ENCODE results near the gene ACOT12. TPM values are rescaled to one million over a fixed set of nuclear protein-coding genes. Genes with fewer than 3 reads are reported as not detected.

ACOT12 gene
- total RNA-seq, 2 donors from 2014 or later: not detected

GRCh38 chr5:81292130-81292529 lies 101.8 kb downstream of the ACOT12 start:
- WGBS, 2 donors: 82 to 89% methylated on average over 2 of the region's 2 CpGs
- Histone ChIP-seq H3K36me3 (replicated peaks in 1 of 2; ENCODE audit: insufficient read depth in 1 of 2, low read depth in 2 of 2) (no peaks in the 10 kb centered on the region), H3K4me1 (no peaks in the 10 kb centered on the region), H3K27ac (no peak overlapping the region), H3K4me3 (no peak overlapping the region), H3K27me3 (no peaks in the 10 kb centered on the region), H3K9me3 (peaks cover 0 to 6% (median 0%) of the 10 kb centered on the region in 3 donors)
- intact Hi-C loops (cut with DNase I): no loop called here
- ATAC-seq: no peak
- TF ChIP-seq POLR2A (IDR thresholded peaks at IDR 0.05): no peak
- TF ChIP-seq, protein P1, sequence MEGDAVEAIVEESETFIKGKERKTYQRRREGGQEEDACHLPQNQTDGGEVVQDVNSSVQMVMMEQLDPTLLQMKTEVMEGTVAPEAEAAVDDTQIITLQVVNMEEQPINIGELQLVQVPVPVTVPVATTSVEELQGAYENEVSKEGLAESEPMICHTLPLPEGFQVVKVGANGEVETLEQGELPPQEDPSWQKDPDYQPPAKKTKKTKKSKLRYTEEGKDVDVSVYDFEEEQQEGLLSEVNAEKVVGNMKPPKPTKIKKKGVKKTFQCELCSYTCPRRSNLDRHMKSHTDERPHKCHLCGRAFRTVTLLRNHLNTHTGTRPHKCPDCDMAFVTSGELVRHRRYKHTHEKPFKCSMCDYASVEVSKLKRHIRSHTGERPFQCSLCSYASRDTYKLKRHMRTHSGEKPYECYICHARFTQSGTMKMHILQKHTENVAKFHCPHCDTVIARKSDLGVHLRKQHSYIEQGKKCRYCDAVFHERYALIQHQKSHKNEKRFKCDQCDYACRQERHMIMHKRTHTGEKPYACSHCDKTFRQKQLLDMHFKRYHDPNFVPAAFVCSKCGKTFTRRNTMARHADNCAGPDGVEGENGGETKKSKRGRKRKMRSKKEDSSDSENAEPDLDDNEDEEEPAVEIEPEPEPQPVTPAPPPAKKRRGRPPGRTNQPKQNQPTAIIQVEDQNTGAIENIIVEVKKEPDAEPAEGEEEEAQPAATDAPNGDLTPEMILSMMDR (IDR thresholded peaks at IDR 0.05): no peak
- DNase-seq: no peak

GRCh38 chr5:81290146-81290545 lies 103.8 kb downstream of the ACOT12 start:
- no peaks in the 10 kb centered on the region for H3K36me3 ChIP-seq (replicated peaks in 1 of 2; ENCODE audit: insufficient read depth in 1 of 2, low read depth in 2 of 2)
- ATAC-seq: no peak
- WGBS, 2 donors: 100% methylated on average over 1 of the region's 1 CpG
- no peaks in the 10 kb centered on the region for H3K4me1 ChIP-seq
- DNase-seq: no peak
- intact Hi-C loops (cut with DNase I): no loop called here
- H3K27me3 ChIP-seq: no peaks in the 10 kb centered on the region
- peaks cover 0 to 6% (median 0%) of the 10 kb centered on the region in 3 donors for H3K9me3 ChIP-seq
- no peak overlapping the region for H3K4me3 ChIP-seq
- no peak overlapping the region for H3K27ac ChIP-seq
- TF ChIP-seq POLR2A (IDR thresholded peaks at IDR 0.05): no peak
- TF ChIP-seq, protein P1 (IDR thresholded peaks at IDR 0.05): no peak

- Histone ChIP-seq H3K36me3 (replicated peaks in 1 of 2; ENCODE audit: insufficient read depth in 1 of 2, low read depth in 2 of 2) (no peaks in the 10 kb centered on the region), H3K27me3 (no peaks in the 10 kb centered on the region), H3K4me3 (no peak overlapping the region), H3K27ac (no peak overlapping the region), H3K9me3 (peaks cover 0 to 6% (median 0%) of the 10 kb centered on the region in 3 donors), H3K4me1 (no peaks in the 10 kb centered on the region)
- intact Hi-C loops (cut with DNase I): no loop called here
- DNase-seq (no peak), ATAC-seq (no peak)
- TF ChIP-seq, protein P1 (IDR thresholded peaks at IDR 0.05): no peak
- 85 to 89% methylated on average over 4 of the region's 4 CpGs for WGBS, 2 donors
Observed at GRCh38 chr5:81288021-81288433, 105.9 kb downstream of the ACOT12 start.

DNA sequence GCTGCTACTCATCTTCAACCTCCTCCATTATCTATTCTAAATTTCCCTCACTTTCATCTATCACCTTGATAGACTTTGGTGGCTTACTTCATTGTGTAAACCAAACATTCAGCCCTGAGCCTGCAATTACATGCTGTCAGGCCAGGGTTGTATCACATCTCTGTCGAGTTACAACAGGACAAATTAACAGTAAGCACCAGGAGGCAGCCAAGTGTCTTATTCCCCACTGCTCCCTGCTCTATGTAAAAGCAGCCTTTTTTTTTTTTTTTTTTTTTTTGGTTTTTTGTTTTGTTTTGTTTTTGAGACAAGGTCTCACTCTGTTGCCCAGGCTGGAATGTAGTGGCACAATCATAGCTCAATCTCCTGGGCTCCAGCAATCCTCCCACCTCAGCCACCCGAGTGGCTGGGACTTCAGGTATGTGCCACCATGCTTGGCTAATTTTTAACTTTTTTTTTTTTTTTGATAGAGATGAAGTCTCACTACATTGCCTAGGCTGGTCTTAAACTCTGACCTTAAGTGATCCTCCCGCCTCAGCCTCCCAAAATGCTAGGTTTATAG lies 107.8 kb downstream of the ACOT12 start:
- WGBS, 2 donors: 50 to 60% methylated on average over 3 of the region's 3 CpGs
- intact Hi-C loops (cut with DNase I): no loop called here
- Histone ChIP-seq H3K27ac (no peak overlapping the region), H3K4me1 (no peaks in the 10 kb centered on the region), H3K4me3 (no peak overlapping the region), H3K9me3 (no peaks in the 10 kb centered on the region), H3K36me3 (replicated peaks in 1 of 2; ENCODE audit: insufficient read depth in 1 of 2, low read depth in 2 of 2) (no peaks in the 10 kb centered on the region), H3K27me3 (no peaks in the 10 kb centered on the region)
- TF ChIP-seq, protein P1 (IDR thresholded peaks at IDR 0.05): no peak
- no peak for TF ChIP-seq POLR2A (IDR thresholded peaks at IDR 0.05)
- DNase-seq (no peak), ATAC-seq (no peak)

DNA sequence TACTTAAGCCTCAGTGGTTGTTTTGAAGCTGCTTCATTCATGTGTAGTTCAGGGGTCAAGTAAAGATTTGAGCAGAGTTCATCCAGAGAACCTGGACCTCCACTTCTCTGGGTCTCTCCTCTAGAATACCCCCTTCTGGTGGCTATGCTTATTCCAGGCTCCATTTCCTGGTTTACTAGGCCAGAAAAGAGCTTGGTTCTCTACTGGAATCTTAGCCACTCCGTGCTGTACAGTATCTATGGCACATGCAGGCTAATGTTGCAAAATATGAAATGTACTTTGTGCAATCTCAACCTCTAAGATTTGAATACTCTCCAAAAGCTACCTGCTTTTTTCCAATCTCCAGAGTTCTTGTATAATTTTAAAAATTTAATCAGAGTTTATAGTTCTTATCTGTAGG lies 110.0 kb downstream of the ACOT12 start:
- ATAC-seq (no peak), DNase-seq (no peak)
- TF ChIP-seq, protein P1 (IDR thresholded peaks at IDR 0.05): no peak
- no peak for TF ChIP-seq POLR2A (IDR thresholded peaks at IDR 0.05)
- Histone ChIP-seq H3K36me3 (replicated peaks in 1 of 2; ENCODE audit: insufficient read depth in 1 of 2, low read depth in 2 of 2) (no peaks in the 10 kb centered on the region), H3K27me3 (no peaks in the 10 kb centered on the region), H3K27ac (no peak overlapping the region), H3K9me3 (no peaks in the 10 kb centered on the region), H3K4me3 (no peak overlapping the region), H3K4me1 (no peaks in the 10 kb centered on the region)
- WGBS, 2 donors: 91 to 100% methylated on average over 1 of the region's 1 CpG
- intact Hi-C loops (cut with DNase I): no loop called here

All from body of pancreas (tissue), 4 donors.